ENCODE results near the gene ROCK2.

- TF ChIP-seq CTCF (IDR thresholded peaks at IDR 0.05; ENCODE audit: poor library complexity) (no peak), EZH2 (IDR thresholded peaks at IDR 0.05; ENCODE audit: borderline replicate concordance) (no peak), EZH2phosphoT487 (IDR thresholded peaks at IDR 0.05; ENCODE audit: low read depth, severe bottlenecking, unreplicated experiment) (no peak)
Observed at GRCh38 chr2:11169333-11169732, 175.1 kb downstream of the ROCK2 start.
